ENCODE results near the gene ZNF567. TPM values are rescaled to one million over a fixed set of nuclear protein-coding genes. Genes with fewer than 3 reads are reported as not detected.
A peak's percentile ranks its signal among the peaks of the same experiment; 100 is the strongest.
"Not testable (repeated sequence)": the region's sequence is repeated elsewhere in the genome, so short reads cannot be mapped to it uniquely, and the experiment has no call there.

The ZNF567 gene
- total RNA-seq, 2 experiments from 2014 or later = 7.4 to 8.6 TPM

- intact Hi-C loops (cut with DNase I, micrococcal nuclease) = loop anchor here (1.0 to 5.0 kb wide), 22 partner anchors 20 to 1091 kb away; partner anchors contain the start of genes ZNF260 (in 2 of the 2), ZNF345 (in 2 of the 2), ZNF461 (in 2 of the 2) and ZNF850 (in 2 of the 2)
- Mint-ChIP-seq H3K4me3 (peak overlapping the region; percentile 99), H3K9me3 (ENCODE audit: low read depth) (peaks cover 26% of the 10 kb centered on the region), H3K27ac (peak overlapping the region; percentile 96), H3K4me1 (peaks cover 27% of the 10 kb centered on the region), H3K27me3 (no peaks in the 10 kb centered on the region), H3K36me3 (ENCODE audit: low read depth) (peaks cover 66% of the 10 kb centered on the region)
- ChIA-PET POLR2A (interaction anchor here (1.1 kb wide), 1 partner anchor 12 kb away, joined by 3 read pairs; no protein-coding TSS in a partner anchor), CTCF (interaction anchor here (0.5 to 0.6 kb wide), 2 partner anchors 175 to 1896 kb away, joined by 3 read pairs; no protein-coding TSS in a partner anchor)
- ATAC-seq (no peak), DNase-seq (no peak)
Observed at GRCh38 chr19:36686365-36687213, 823 bp upstream of the ZNF567 start.

- H3K36me3 Mint-ChIP-seq (ENCODE audit: low read depth) = peaks cover 70% of the 10 kb centered on the region
- H3K4me1 Mint-ChIP-seq = peaks cover 27% of the 10 kb centered on the region
- H3K27ac Mint-ChIP-seq = peak overlapping the region; percentile 96
- ATAC-seq = peak; percentile 2
- no peaks in the 10 kb centered on the region for H3K27me3 Mint-ChIP-seq
- peak; percentile 21 for DNase-seq
- H3K4me3 Mint-ChIP-seq = peak overlapping the region; percentile 99
- intact Hi-C loops (cut with DNase I, micrococcal nuclease) = loop anchor here in 1 of 2 experiments (5.0 kb wide), 3 partner anchors 271 to 1089 kb away; partner anchors contain the start of genes ZFP82, ZNF573 and ZNF585A
- CTCF ChIA-PET = interaction anchor here (0.7 kb wide), 1 partner anchor 36 kb away, joined by 3 read pairs; no protein-coding TSS in a partner anchor
- peaks cover 23% of the 10 kb centered on the region for H3K9me3 Mint-ChIP-seq (ENCODE audit: low read depth)
- POLR2A ChIA-PET = interaction anchor here (0.6 kb wide), 1 partner anchor 683 kb away, joined by 4 read pairs; the partner anchor contains the start of gene ZNF527
Observed at GRCh38 chr19:36688058-36688457, 646 bp downstream of the ZNF567 start.

GRCh38 chr19:36707134-36707533 is 19.7 kb downstream of the ZNF567 start:
- intact Hi-C loops (cut with DNase I, micrococcal nuclease) = no loop called here
- DNase-seq = no peak
- no peak overlapping the region for H3K27ac Mint-ChIP-seq
- POLR2A ChIA-PET = no interaction called here
- H3K36me3 Mint-ChIP-seq (ENCODE audit: low read depth) = peaks cover 87% of the 10 kb centered on the region
- no peak overlapping the region for H3K4me3 Mint-ChIP-seq
- H3K9me3 Mint-ChIP-seq (ENCODE audit: low read depth) = peaks cover 38% of the 10 kb centered on the region
- CTCF ChIA-PET = no interaction called here
- H3K27me3 Mint-ChIP-seq = no peaks in the 10 kb centered on the region
- ATAC-seq = no peak
- no peaks in the 10 kb centered on the region for H3K4me1 Mint-ChIP-seq

- Mint-ChIP-seq H3K27ac (no peak overlapping the region), H3K4me3 (no peak overlapping the region), H3K27me3 (no peaks in the 10 kb centered on the region), H3K4me1 (no peaks in the 10 kb centered on the region), H3K9me3 (ENCODE audit: low read depth) (peaks cover 46% of the 10 kb centered on the region), H3K36me3 (ENCODE audit: low read depth) (peaks cover 95% of the 10 kb centered on the region)
- intact Hi-C loops (cut with DNase I, micrococcal nuclease) = no loop called here
- ChIA-PET POLR2A (no interaction called here), CTCF (no interaction called here)
- ATAC-seq = no peak
- no peak for DNase-seq
Observed at GRCh38 chr19:36709423-36709822, 22.0 kb downstream of the ZNF567 start.

GRCh38 chr19:36719687-36720556 is 32.5 kb downstream of the ZNF567 start:
- Mint-ChIP-seq H3K9me3 (ENCODE audit: low read depth) (peaks cover 49% of the 10 kb centered on the region), H3K36me3 (ENCODE audit: low read depth) (peaks cover 75% of the 10 kb centered on the region), H3K4me1 (no peaks in the 10 kb centered on the region), H3K27me3 (no peaks in the 10 kb centered on the region), H3K27ac (no peak overlapping the region), H3K4me3 (no peak overlapping the region)
- no peak for ATAC-seq
- no peak for DNase-seq
- ChIA-PET CTCF (no interaction called here), POLR2A (no interaction called here)
- intact Hi-C loops (cut with DNase I, micrococcal nuclease) = no loop called here

- Mint-ChIP-seq H3K36me3 (ENCODE audit: low read depth) (peaks cover 63% of the 10 kb centered on the region), H3K9me3 (ENCODE audit: low read depth) (peaks cover 64% of the 10 kb centered on the region)
- CTCF ChIA-PET; H3K4me3 Mint-ChIP-seq; ATAC-seq; intact Hi-C loops (cut with DNase I, micrococcal nuclease); POLR2A ChIA-PET; H3K27me3 Mint-ChIP-seq; H3K27ac Mint-ChIP-seq; DNase-seq; H3K4me1 Mint-ChIP-seq: not testable (repeated sequence)
Observed at GRCh38 chr19:36736166-36736565, 48.8 kb downstream of the ZNF567 start.

- intact Hi-C loops (cut with DNase I, micrococcal nuclease) = no loop called here
- ATAC-seq (no peak), DNase-seq (no peak)
- peaks cover 50% of the 10 kb centered on the region for H3K9me3 Mint-ChIP-seq (ENCODE audit: low read depth)
- peaks cover 75% of the 10 kb centered on the region for H3K36me3 Mint-ChIP-seq (ENCODE audit: low read depth)
- no peak overlapping the region for H3K4me3 Mint-ChIP-seq
- H3K4me1 Mint-ChIP-seq = no peaks in the 10 kb centered on the region
- ChIA-PET POLR2A (no interaction called here), CTCF (no interaction called here)
- H3K27me3 Mint-ChIP-seq = no peaks in the 10 kb centered on the region
- H3K27ac Mint-ChIP-seq = no peak overlapping the region
Observed at GRCh38 chr19:36745870-36746269, 58.5 kb downstream of the ZNF567 start.

- DNase-seq (no peak), ATAC-seq (no peak)
- no peak overlapping the region for H3K27ac Mint-ChIP-seq
- no peaks in the 10 kb centered on the region for H3K4me1 Mint-ChIP-seq
- intact Hi-C loops (cut with DNase I, micrococcal nuclease) = no loop called here
- CTCF ChIA-PET = no interaction called here
- peaks cover 85% of the 10 kb centered on the region for H3K36me3 Mint-ChIP-seq (ENCODE audit: low read depth)
- POLR2A ChIA-PET = no interaction called here
- no peak overlapping the region for H3K4me3 Mint-ChIP-seq
- H3K9me3 Mint-ChIP-seq (ENCODE audit: low read depth) = peaks cover 50% of the 10 kb centered on the region
- no peaks in the 10 kb centered on the region for H3K27me3 Mint-ChIP-seq
Observed at GRCh38 chr19:36747750-36748149, 60.3 kb downstream of the ZNF567 start.

GRCh38 chr19:36748431-36749275 is 61.2 kb downstream of the ZNF567 start:
- Mint-ChIP-seq H3K36me3 (ENCODE audit: low read depth) (peaks cover 90% of the 10 kb centered on the region), H3K27ac (no peak overlapping the region), H3K27me3 (no peaks in the 10 kb centered on the region), H3K4me1 (no peaks in the 10 kb centered on the region), H3K9me3 (ENCODE audit: low read depth) (peaks cover 50% of the 10 kb centered on the region), H3K4me3 (no peak overlapping the region)
- CTCF ChIA-PET = no interaction called here
- intact Hi-C loops (cut with DNase I, micrococcal nuclease) = no loop called here
- ATAC-seq (no peak), DNase-seq (no peak)
- POLR2A ChIA-PET = no interaction called here

- H3K27ac Mint-ChIP-seq; intact Hi-C loops (cut with DNase I, micrococcal nuclease); H3K4me1 Mint-ChIP-seq; H3K4me3 Mint-ChIP-seq; ATAC-seq; DNase-seq; POLR2A ChIA-PET; CTCF ChIA-PET; H3K27me3 Mint-ChIP-seq: not testable (repeated sequence)
- peaks cover 56% of the 10 kb centered on the region for H3K9me3 Mint-ChIP-seq (ENCODE audit: low read depth)
- peaks cover 94% of the 10 kb centered on the region for H3K36me3 Mint-ChIP-seq (ENCODE audit: low read depth)
Observed at GRCh38 chr19:36749613-36750012, 62.2 kb downstream of the ZNF567 start.
